ENCODE results near the gene IL17RC.
"Not testable (repeated sequence)": the region's sequence is repeated elsewhere in the genome, so short reads cannot be mapped to it uniquely, and the experiment has no call there.

IL17RC gene

GRCh38 chr3:9914011-9914410, 2.9 kb upstream of the IL17RC start:
- DNase-seq (ENCODE audit: extremely low read depth in 1 of 2, low read depth in 1 of 2): no peak

GRCh38 chr3:9914559-9915253, 2.2 kb upstream of the IL17RC start:
- DNase-seq (ENCODE audit: extremely low read depth in 1 of 2, low read depth in 1 of 2): no peak

GRCh38 chr3:9915254-9916141, 1.4 kb upstream of the IL17RC start:
- no peak for DNase-seq (ENCODE audit: extremely low read depth in 1 of 2, low read depth in 1 of 2)

GRCh38 chr3:9916346-9916733, 558 bp upstream of the IL17RC start:
- no peak for DNase-seq (ENCODE audit: extremely low read depth in 1 of 2, low read depth in 1 of 2)

- DNase-seq (ENCODE audit: extremely low read depth in 1 of 2, low read depth in 1 of 2): no peak
Observed at GRCh38 chr3:9917820-9918219, 922 bp downstream of the IL17RC start.

GRCh38 chr3:9918261-9919038, 1.6 kb downstream of the IL17RC start:
- no peak for DNase-seq (ENCODE audit: extremely low read depth in 1 of 2, low read depth in 1 of 2)

GRCh38 chr3:9928158-9928557, 11.3 kb downstream of the IL17RC start:
- DNase-seq (ENCODE audit: extremely low read depth in 1 of 2, low read depth in 1 of 2): no peak

GRCh38 chr3:9930804-9931418, 14.0 kb downstream of the IL17RC start:
- no peak for DNase-seq (ENCODE audit: extremely low read depth in 1 of 2, low read depth in 1 of 2)

GRCh38 chr3:9932535-9932842, 15.6 kb downstream of the IL17RC start:
- no peak for DNase-seq (ENCODE audit: extremely low read depth in 1 of 2, low read depth in 1 of 2)

GRCh38 chr3:9932843-9933560, 16.1 kb downstream of the IL17RC start:
- peak; percentile 59 to 81 for DNase-seq (ENCODE audit: extremely low read depth in 1 of 2, low read depth in 1 of 2)

GRCh38 chr3:9933561-9934234, 16.8 kb downstream of the IL17RC start, which contains the start of gene CRELD1:
TSS of gene CRELD1 (plus strand) at chr3:9933834. CDS start at chr3:9934439, 605 bp downstream.
- peak; percentile 94 to 95 for DNase-seq (ENCODE audit: extremely low read depth in 1 of 2, low read depth in 1 of 2)

GRCh38 chr3:9934235-9934621, 17.3 kb downstream of the IL17RC start:
- no peak for DNase-seq (ENCODE audit: extremely low read depth in 1 of 2, low read depth in 1 of 2)

- no peak for DNase-seq (ENCODE audit: extremely low read depth in 1 of 2, low read depth in 1 of 2)
Observed at GRCh38 chr3:9934993-9935392, 18.1 kb downstream of the IL17RC start.

- no peak for DNase-seq (ENCODE audit: extremely low read depth in 1 of 2, low read depth in 1 of 2)
Observed at GRCh38 chr3:9935966-9936510, 19.1 kb downstream of the IL17RC start.

- no peak for DNase-seq (ENCODE audit: extremely low read depth in 1 of 2, low read depth in 1 of 2)
Observed at GRCh38 chr3:9937486-9938238, 20.8 kb downstream of the IL17RC start.

GRCh38 chr3:9938966-9939365, 22.1 kb downstream of the IL17RC start:
- DNase-seq (ENCODE audit: extremely low read depth in 1 of 2, low read depth in 1 of 2): no peak

GRCh38 chr3:9939906-9940305, 23.0 kb downstream of the IL17RC start:
- DNase-seq (ENCODE audit: extremely low read depth in 1 of 2, low read depth in 1 of 2): not testable (repeated sequence)

GRCh38 chr3:9940746-9941145, 23.8 kb downstream of the IL17RC start:
- no peak for DNase-seq (ENCODE audit: extremely low read depth in 1 of 2, low read depth in 1 of 2)

GRCh38 chr3:9942164-9942563, 25.3 kb downstream of the IL17RC start:
- DNase-seq (ENCODE audit: extremely low read depth in 1 of 2, low read depth in 1 of 2): no peak
